Psoas muscle (tissue), 8 donors: ENCODE data around the gene ATP6V0E2. TPM values are rescaled to one million over a fixed set of nuclear protein-coding genes. Genes with fewer than 3 reads are reported as not detected.
A peak's percentile ranks its signal among the peaks of the same experiment; 100 is the strongest.

Source experiments
- ATAC-seq, 4 donors: fragments of 200-7000 bp; cut with Tn5 transposase; one replicate each; pipeline ENCODE4 v1.9.1; 2020; ENCODE audit warnings: moderate library complexity in 3 of 4, mild to moderate bottlenecking in 2 of 4
- DNase-seq, 2 donors: peaks; one replicate each; pipeline ENCODE4 v3.0.0-alpha.2; 2020
- H3K27ac ChIP-seq: fragments of 200-600 bp; one replicate; pipeline ENCODE4 v1.8.0; 2022
- H3K27me3 ChIP-seq, 3 donors: fragments of 200-600 bp in 1 of 3; one replicate each; pipeline versions ENCODE4 v1.6.1 to v1.8.0; 2013 to 2022; ENCODE audit warnings: low read length in 2 of 3, mild to moderate bottlenecking in 2 of 3, moderate library complexity in 1 of 3; ENCODE audit not compliant: insufficient read depth in 3 of 3
- H3K36me3 ChIP-seq, 2 donors: fragments of 200-600 bp in 1 of 2; one replicate each; pipeline versions ENCODE4 v1.6.1 to v1.8.0; 2013 to 2022; ENCODE audit warnings: low read depth in 1 of 2, mild to moderate bottlenecking in 1 of 2, moderate library complexity in 1 of 2; ENCODE audit not compliant: insufficient read depth in 1 of 2
- H3K4me1 ChIP-seq: fragments of 200-600 bp; one replicate; pipeline ENCODE4 v1.8.0; 2022
- H3K4me3 ChIP-seq: fragments of 200-600 bp; one replicate; pipeline ENCODE4 v1.8.0; 2022; ENCODE audit warnings: mild to moderate bottlenecking
- H3K9me3 ChIP-seq: fragments of 200-600 bp; one replicate; pipeline ENCODE4 v1.8.0; 2022
- CTCF ChIP-seq: fragments of 200-600 bp; IDR thresholded peaks from one replicate; pipeline ENCODE4 v1.8.0; 2022; ENCODE audit warnings: antibody characterized with exemption
- WGBS, 3 donors: extraction: QIAGEN DNeasy Blood & Tissue Kit; methylation state at CpG; one replicate each; pipeline versions ENCODE4 v1.1.6 to v1.1.7; 2013; 5-methylcytosine and 5-hydroxymethylcytosine counted together
- intact Hi-C, 2 donors: fragments of 100-400 bp; cut with DNase I; formaldehyde crosslinking; loops; one replicate each; pipeline versions ENCODE4 v1.11.0 to v1.14.2; 2022
- long read RNA-seq, 2 donors: library from polyadenylated mRNA; unstranded; transcript quantifications; one replicate each; pipeline ENCODE4 v2.0.0, GENCODE V29; 2021
- polyA plus RNA-seq, 3 donors: library from polyadenylated mRNA; stranded (reverse); fragments of 200-250 nt; gene quantifications; one replicate each; pipeline ENCODE4 v1.2.3, GENCODE V29; 2013
- total RNA-seq, 4 donors: library from RNA; stranded (reverse); fragmentation: NEBNext Ultra II Directional in 2 of 4; extraction: Animal tissue kit (Norgen Biotek cat#: 25700) in 2 of 4; gene quantifications; one replicate each; pipeline versions ENCODE4 v1.2.1 to v1.2.4, GENCODE V29; 2021 to 2023
- donor health status: healthy with polysubstance abuse.
- donor health status: DM: no; HTN: no; CAD: no; lungs with moderate emphysema.
- donor health status: Bipolar disorder and iron deficiency.
- donor health status: healthy.
- donor health status: DM: yes; HTN: yes; CAD: no.
- donor health status: DM: no; HTN: no; CAD: no.
- donor health status: DM: no; HTN: no; CAD: no.
- donor health status: DM: yes; HTN: yes; CAD: no.

ATP6V0E2 gene
- 10 to 100 TPM in 2 of 4 donors, 1 to 10 TPM in 2; 3.7 to 12.8 (median 9.3) TPM for total RNA-seq
- polyA plus RNA-seq, result 10 to 100 TPM; 11.3 to 11.7 (median 11.5) TPM
- long read RNA-seq, donor 1, transcript ATP6V0E2-203 (4 exons, 2,722 nt), result major isoform, 6 of 6 reads
- long read RNA-seq, donor 1, partial matches to known transcripts, result 0 of 6 reads
- long read RNA-seq, donor 1, other reads (novel, unspliced or antisense), result 0 of 6 reads
- long read RNA-seq, donor 2, transcript ATP6V0E2-203 (4 exons, 2,722 nt), result major isoform, 18 of 24 reads
- long read RNA-seq, donor 2, partial matches to known transcripts, result 0 of 24 reads
- long read RNA-seq, donor 2, other reads (novel, unspliced or antisense), result 6 of 24 reads

DNA sequence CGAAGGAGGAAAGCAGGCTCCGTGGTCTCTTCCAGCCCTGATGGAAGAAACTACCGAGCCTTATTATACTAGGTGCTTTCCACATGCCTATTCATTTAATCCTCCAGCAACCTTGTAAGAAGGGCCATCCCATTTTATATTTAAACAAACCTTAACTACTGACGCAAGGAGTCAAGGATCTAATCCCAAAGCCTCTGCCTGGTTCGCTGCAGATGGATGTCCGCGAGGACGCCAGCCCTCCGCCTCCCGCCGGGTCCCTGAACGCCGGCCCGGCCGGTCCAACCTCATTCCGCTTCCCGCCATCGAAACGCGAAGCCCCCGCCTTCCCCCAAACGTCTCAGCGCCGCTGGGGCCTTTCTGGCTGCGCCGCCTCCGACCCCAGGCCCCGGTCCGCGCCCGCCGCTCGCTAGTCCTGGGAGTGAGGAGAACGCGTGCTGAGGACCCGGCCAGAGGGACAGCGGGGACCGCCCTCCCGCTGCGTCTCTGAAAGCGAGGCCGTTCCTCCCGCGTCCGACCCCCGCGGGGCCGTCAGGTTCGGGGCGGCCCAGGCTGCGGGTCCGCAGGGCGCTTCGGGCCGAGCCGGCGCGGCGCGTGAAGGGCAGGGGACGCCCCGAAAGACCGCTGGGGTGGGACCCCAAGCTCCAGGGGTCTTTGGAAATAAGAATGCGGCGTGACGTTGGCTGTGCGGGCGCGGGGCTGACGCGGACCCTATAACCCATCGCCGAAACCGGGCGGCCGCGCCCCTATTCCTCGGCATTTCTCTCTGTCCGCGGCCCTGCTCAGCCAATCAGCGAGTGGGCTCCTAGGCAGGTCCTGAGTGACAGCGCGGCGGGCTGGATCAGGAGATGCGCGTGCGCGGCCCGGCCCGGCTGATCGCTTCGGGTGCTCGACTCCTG, at the start of gene ATP6V0E2:
Gene ATP6V0E2 (plus strand): TSS at position 896 of the 896 bp plus-strand sequence. CDS start 97 bp downstream, outside the sequence.
- DNase-seq (peak; percentile 97), ATAC-seq (peak; percentile 96 to 98 (median 98))
- WGBS, 3 donors, result 0 to 1% (median 1%) methylated on average over 52 to 93 of the region's 93 CpGs
- intact Hi-C loops, result no loop called here
- H3K4me3 ChIP-seq, result peak within 1 kb of the TSS; percentile 91
- H3K27me3 ChIP-seq, result no peaks in the 10 kb centered on the region
- H3K36me3 ChIP-seq, result peaks cover 0 to 31% of the 10 kb centered on the region in 2 donors
- peaks cover 16% of the 10 kb centered on the region for H3K4me1 ChIP-seq
- no peaks in the 10 kb centered on the region for H3K9me3 ChIP-seq
- peak within 1 kb of the TSS; percentile 86 for H3K27ac ChIP-seq
- TF ChIP-seq CTCF, result peak; percentile 0

- Histone ChIP-seq H3K9me3 (no peaks in the 10 kb centered on the region), H3K36me3 (no peaks in the 10 kb centered on the region), H3K27me3 (no peaks in the 10 kb centered on the region), H3K27ac (no peak overlapping the region), H3K4me1 (no peaks in the 10 kb centered on the region), H3K4me3 (no peak overlapping the region)
- DNase-seq (peak; percentile 10 to 39), ATAC-seq (no peak)
- WGBS, 3 donors, result 92 to 98% (median 94%) methylated on average over 13 of the region's 13 CpGs
- TF ChIP-seq CTCF, result no peak
- intact Hi-C loops, result no loop called here
Observed at GRCh38 chr7:149824301-149824741, 49.4 kb upstream of the ATP6V0E2 start.

DNA sequence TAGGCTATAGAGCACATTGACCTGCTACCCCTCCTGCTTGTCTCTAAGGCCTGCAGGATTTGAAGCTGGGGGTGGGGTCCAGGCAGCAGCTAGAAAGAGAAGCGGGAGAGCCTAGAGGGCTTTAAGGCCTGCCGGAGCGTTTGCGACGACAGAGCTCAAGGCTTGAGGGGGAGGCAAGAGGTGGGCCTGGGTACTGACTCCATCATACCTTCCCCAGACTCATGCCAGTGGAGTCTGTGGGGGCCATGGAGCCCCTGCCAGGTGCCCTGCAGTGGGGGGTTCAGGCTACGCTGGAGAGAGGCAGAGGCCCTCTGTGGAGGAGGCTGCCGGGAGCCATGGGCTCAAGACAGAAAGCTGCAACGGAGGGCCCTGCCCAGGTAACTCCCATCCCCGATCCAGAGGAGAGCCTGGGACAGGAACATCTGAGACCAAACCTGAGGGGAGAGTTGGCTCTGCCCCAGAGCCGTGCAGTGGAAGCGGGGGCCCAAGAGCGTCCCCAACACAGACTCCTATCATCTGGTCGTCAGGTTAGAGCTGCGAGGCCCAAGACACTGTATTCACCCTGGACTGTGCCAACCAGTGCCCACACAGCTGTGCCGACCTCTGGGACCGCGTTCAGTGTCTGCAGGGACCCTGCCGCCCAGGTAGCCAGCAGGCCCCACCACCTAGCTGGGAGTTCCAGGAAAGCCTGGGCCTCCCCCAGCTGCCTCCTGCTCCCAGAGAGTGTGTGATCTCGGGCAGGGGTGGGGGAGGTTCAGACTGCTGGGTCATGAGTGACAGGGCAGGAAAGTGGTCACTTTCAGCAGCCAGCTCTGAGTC, 48.8 kb upstream of the ATP6V0E2 start:
- Histone ChIP-seq H3K27ac (no peak overlapping the region), H3K4me1 (no peaks in the 10 kb centered on the region), H3K27me3 (no peaks in the 10 kb centered on the region), H3K4me3 (no peak overlapping the region), H3K36me3 (no peaks in the 10 kb centered on the region), H3K9me3 (no peaks in the 10 kb centered on the region)
- intact Hi-C loops, result no loop called here
- 92 to 94% (median 92%) methylated on average over 19 of the region's 19 CpGs for WGBS, 3 donors
- TF ChIP-seq CTCF, result no peak
- ATAC-seq (peak in 1 of 4 donors; percentile 4), DNase-seq (peak in 1 of 2 donors; percentile 41)

DNA sequence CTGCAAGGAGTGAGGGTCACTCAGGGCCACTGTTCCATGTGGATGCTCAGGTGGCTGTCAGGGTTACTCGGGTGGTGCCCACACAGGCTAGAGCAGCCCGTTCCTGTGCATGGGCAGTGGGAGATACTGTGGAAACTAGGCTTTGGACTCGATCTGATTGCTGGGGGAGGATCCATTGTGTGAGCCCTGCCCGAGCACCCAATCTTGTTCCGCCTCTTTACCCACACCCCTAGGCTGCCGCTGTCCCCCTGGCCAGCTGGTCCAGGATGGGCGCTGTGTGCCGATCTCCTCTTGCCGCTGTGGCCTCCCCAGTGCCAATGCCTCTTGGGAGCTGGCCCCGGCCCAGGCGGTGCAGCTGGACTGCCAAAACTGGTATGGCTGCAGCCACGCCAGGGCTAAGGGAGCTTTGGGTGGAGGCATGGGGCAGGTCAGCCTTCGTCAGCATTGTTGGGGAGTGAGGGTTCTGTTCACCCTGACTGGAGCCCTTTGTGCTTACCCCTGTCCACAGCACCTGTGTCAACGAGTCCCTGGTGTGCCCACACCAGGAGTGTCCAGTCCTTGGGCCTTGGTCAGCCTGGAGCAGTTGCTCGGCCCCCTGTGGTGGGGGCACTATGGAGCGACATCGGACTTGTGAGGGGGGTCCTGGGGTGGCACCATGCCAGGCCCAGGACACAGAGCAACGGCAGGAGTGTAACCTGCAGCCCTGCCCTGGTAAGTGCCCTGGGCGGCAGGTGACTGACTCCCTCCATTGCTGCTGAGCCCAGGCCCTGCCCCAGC, 48.0 kb upstream of the ATP6V0E2 start:
- peak; percentile 12 to 59 for DNase-seq
- H3K27ac ChIP-seq, result no peak overlapping the region
- WGBS, 3 donors, result 39 to 61% (median 48%) methylated on average over 19 of the region's 19 CpGs
- intact Hi-C loops, result no loop called here
- no peaks in the 10 kb centered on the region for H3K36me3 ChIP-seq
- no peak overlapping the region for H3K4me3 ChIP-seq
- no peaks in the 10 kb centered on the region for H3K9me3 ChIP-seq
- ATAC-seq, result peak; percentile 4 to 71 (median 64)
- H3K27me3 ChIP-seq, result no peaks in the 10 kb centered on the region
- TF ChIP-seq CTCF, result no peak
- no peaks in the 10 kb centered on the region for H3K4me1 ChIP-seq
